GM19025 (cell line): ENCODE measurements around the gene TMC8.

Source experiments
- ATAC-seq: cut with Tn5 transposase; IDR thresholded peaks from one replicate; pipeline ENCODE4 v1.9.1; 2021; ENCODE audit warnings: mild to moderate bottlenecking, low read depth, moderate library complexity; ENCODE audit not compliant: unreplicated experiment

The TMC8 gene

GRCh38 chr17:78122216-78122930 is 8.2 kb upstream of the TMC8 start:
- ATAC-seq, result no peak

GRCh38 chr17:78122931-78123249 is 7.7 kb upstream of the TMC8 start:
- no peak for ATAC-seq

- ATAC-seq, result no peak
Measured at GRCh38 chr17:78123258-78123929, 7.2 kb upstream of the TMC8 start.

- no peak for ATAC-seq
Measured at GRCh38 chr17:78124081-78124835, 6.3 kb upstream of the TMC8 start.

GRCh38 chr17:78124836-78125137 is 5.8 kb upstream of the TMC8 start:
- no peak for ATAC-seq

- no peak for ATAC-seq
Measured at GRCh38 chr17:78125138-78125913, 5.2 kb upstream of the TMC8 start.

- no peak for ATAC-seq
Measured at GRCh38 chr17:78125976-78126894, 4.3 kb upstream of the TMC8 start.

- ATAC-seq, result no peak
Measured at GRCh38 chr17:78126895-78127238, 3.7 kb upstream of the TMC8 start.

GRCh38 chr17:78127239-78127887 is 3.2 kb upstream of the TMC8 start:
- ATAC-seq, result no peak

GRCh38 chr17:78127888-78128550 is 2.6 kb upstream of the TMC8 start:
- ATAC-seq, result no peak

- ATAC-seq, result peak; percentile 16
Measured at GRCh38 chr17:78128551-78129350, 1.8 kb upstream of the TMC8 start, which contains the start of gene TMC6. Gene TMC6 (minus strand): TSS chr17:78128755. CDS start chr17:78126832, 1,923 bp downstream.

- ATAC-seq, result no peak
Measured at GRCh38 chr17:78129351-78130089, 1.1 kb upstream of the TMC8 start.

GRCh38 chr17:78130090-78130436 is 508 bp upstream of the TMC8 start:
- ATAC-seq, result no peak

GRCh38 chr17:78131172-78132083 is 857 bp downstream of the TMC8 start:
- no peak for ATAC-seq

- ATAC-seq, result no peak
Measured at GRCh38 chr17:78132084-78132676, 1.6 kb downstream of the TMC8 start.

GRCh38 chr17:78132767-78133178 is 2.2 kb downstream of the TMC8 start:
- no peak for ATAC-seq
